ENCODE measurements around the gene C1QTNF6.

The C1QTNF6 gene

GRCh38 chr22:37222440-37222971, 34.5 kb upstream of the C1QTNF6 start:
- peak in 1 of 2 experiments; percentile 21 for DNase-seq

GRCh38 chr22:37221424-37222333, 33.6 kb upstream of the C1QTNF6 start:
- no peak for DNase-seq

- DNase-seq = no peak
Observed at GRCh38 chr22:37220543-37220981, 32.5 kb upstream of the C1QTNF6 start.

- no peak for DNase-seq
Observed at GRCh38 chr22:37219533-37219932, 31.5 kb upstream of the C1QTNF6 start.

- peak in 1 of 2 experiments; percentile 12 for DNase-seq
Observed at GRCh38 chr22:37218771-37219411, 30.8 kb upstream of the C1QTNF6 start.

- DNase-seq = no peak
Observed at GRCh38 chr22:37218399-37218770, 30.3 kb upstream of the C1QTNF6 start.

- DNase-seq = no peak
Observed at GRCh38 chr22:37215890-37216289, 27.8 kb upstream of the C1QTNF6 start.

GRCh38 chr22:37214731-37215030, 26.6 kb upstream of the C1QTNF6 start:
- DNase-seq = no peak

- DNase-seq = no peak
Observed at GRCh38 chr22:37213941-37214730, 26.1 kb upstream of the C1QTNF6 start.

- no peak for DNase-seq
Observed at GRCh38 chr22:37213218-37213855, 25.3 kb upstream of the C1QTNF6 start.

- DNase-seq = no peak
Observed at GRCh38 chr22:37212174-37212906, 24.3 kb upstream of the C1QTNF6 start, which contains the start of gene SSTR3. Gene SSTR3 (minus strand): TSS chr22:37212477. CDS start chr22:37207803, 4,674 bp downstream.

GRCh38 chr22:37211866-37212173, 23.8 kb upstream of the C1QTNF6 start:
- no peak for DNase-seq

GRCh38 chr22:37211075-37211865, 23.2 kb upstream of the C1QTNF6 start:
- no peak for DNase-seq

GRCh38 chr22:37210041-37210803, 22.2 kb upstream of the C1QTNF6 start:
- no peak for DNase-seq

GRCh38 chr22:37209140-37209845, 21.2 kb upstream of the C1QTNF6 start:
- no peak for DNase-seq

GRCh38 chr22:37208401-37209139, 20.5 kb upstream of the C1QTNF6 start:
- DNase-seq = no peak

- DNase-seq = no peak
Observed at GRCh38 chr22:37207981-37208380, 19.9 kb upstream of the C1QTNF6 start.

GRCh38 chr22:37206841-37207821, 19.1 kb upstream of the C1QTNF6 start:
- DNase-seq = no peak
